HG03108 (cell line): ENCODE results near the gene ERFE.

ENCODE experiments used
- ATAC-seq: cut with Tn5 transposase; IDR thresholded peaks from one replicate; pipeline ENCODE4 v1.9.1; 2021; ENCODE audit warnings: moderate library complexity; ENCODE audit not compliant: unreplicated experiment

The ERFE gene

DNA sequence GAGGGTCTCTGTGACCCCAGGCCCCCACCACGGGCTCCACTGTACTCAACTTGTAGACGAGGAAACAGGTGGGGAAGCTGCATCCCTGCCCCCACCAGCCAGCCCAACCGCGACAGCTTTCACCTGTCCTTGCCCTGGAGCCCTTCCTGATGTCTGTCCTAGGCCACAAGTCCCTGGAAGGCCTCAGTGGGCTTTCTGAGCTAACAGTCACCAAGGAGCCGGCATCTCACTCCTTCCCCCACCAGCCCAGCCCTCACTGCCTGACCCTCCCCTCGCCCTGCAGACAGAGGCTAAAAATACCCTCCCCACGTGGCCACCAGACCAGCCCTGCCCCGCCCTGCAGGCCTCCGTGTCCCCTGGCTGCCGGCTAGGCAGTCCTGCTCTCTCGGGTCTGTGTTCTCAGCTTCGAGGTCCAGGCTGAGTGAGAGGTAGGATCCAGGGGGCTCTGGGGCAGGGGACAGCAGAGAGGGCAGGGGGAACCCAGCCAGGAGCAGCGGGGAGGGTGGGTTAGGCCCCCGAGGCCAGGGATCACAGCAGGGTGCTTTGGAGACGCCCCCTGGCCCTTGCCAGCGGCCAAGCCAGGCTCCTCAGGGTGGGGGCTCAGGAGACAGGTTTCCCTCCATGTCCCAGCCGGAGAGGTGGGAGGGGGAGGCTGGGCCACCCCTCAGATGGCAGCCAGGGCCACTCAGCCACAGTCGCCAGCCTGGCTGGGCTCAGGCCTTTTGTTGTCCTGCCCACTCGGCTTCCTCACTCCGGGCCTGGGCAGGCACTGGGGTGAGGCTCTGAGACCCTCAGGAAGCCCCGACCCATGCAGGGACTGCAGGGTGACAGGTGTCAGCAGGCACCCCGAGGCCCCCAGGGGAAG is 20.2 kb upstream of the ERFE start, which contains the start of gene KLHL30:
TSS of gene KLHL30 (plus strand) at position 338 of the 865 bp plus-strand sequence. CDS start 2,087 bp downstream, outside the sequence.
- no peak for ATAC-seq

DNA sequence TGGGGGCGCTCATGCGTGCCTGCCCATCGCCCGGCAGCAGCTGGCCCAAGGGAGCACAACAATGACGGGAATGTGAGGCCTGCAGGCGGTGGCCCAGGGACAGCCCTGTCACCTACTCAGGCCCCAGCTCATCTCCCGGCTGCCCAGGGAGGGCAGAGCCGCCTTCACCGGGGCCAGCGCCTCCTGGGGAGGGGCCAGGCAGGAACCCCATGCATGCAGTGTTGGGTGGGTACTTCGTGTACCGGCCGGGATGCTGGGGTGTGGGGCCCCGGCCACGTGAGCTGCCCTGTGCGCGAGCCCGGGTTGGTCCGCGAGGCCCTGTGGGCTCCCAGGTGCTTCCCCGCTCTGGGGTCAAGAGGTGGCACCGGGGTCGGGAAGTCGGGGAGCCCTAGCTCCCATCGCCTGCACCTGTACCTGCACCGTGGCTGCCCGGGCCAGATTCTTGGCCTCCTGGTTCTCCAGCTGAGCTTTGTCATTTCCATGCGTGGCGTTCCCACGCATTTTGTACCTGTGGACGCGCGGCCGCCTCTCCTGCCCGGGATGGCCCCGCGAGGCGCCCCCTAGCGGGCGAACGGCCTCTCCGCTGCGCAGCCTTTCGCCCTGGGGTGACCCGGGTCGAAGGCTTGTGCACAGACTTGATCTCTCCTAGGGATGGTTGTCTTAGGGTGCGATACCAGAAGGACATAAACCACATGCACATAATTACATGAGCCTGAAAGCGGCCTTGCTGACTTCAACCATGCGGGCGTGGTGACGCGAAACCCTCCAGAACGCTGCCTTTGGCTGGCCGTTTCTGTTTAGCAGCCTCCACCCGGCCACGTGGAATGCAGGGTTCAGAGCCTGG is 19.4 kb upstream of the ERFE start:
- no peak for ATAC-seq

DNA sequence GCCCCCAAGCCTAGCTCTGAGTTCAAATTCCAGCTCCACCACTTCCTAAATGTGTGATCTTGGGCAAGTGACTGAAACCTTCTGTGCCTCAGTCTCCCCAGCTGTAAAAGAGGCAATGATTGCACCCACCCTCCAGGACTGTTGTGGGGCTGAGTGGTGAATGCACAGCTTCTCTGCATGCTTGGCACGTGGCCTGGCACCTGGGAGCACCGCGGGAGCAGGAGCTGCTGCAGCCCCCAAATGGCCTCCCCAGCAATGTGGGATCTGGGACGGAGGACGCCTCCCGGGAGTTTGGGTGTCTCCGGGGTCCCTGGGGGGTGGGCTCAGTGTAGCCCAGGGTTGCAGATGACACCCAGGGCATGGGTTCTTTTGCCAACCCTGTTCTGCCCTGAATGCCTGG is 18.7 kb upstream of the ERFE start:
- ATAC-seq: no peak

DNA sequence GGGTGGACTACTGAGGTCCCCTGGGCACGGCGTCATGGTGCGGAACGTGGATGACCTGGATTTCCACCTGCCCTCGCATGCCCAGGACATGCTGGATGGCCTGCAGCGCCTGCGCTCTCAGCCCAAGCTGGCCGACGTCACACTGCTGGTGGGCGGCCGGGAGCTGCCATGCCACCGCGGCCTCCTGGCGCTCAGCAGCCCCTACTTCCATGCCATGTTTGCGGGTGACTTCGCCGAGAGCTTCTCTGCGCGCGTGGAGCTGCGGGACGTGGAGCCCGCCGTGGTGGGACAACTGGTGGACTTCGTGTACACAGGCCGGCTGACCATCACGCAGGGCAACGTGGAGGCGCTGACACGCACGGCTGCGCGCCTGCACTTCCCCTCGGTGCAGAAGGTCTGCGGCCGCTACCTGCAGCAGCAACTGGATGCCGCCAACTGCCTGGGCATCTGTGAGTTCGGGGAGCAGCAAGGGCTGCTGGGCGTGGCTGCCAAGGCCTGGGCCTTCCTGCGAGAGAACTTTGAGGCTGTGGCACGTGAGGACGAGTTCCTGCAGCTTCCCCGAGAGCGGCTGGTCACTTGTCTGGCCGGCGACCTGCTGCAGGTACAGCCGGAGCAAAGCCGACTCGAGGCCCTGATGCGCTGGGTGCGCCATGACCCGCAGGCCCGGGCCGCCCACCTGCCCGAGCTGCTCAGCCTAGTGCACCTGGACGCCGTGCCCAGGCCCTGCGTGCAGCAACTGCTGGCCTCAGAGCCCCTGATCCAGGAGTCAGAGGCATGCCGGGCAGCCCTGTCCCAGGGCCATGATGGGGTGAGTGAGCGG is 17.8 kb upstream of the ERFE start:
- ATAC-seq: no peak

DNA sequence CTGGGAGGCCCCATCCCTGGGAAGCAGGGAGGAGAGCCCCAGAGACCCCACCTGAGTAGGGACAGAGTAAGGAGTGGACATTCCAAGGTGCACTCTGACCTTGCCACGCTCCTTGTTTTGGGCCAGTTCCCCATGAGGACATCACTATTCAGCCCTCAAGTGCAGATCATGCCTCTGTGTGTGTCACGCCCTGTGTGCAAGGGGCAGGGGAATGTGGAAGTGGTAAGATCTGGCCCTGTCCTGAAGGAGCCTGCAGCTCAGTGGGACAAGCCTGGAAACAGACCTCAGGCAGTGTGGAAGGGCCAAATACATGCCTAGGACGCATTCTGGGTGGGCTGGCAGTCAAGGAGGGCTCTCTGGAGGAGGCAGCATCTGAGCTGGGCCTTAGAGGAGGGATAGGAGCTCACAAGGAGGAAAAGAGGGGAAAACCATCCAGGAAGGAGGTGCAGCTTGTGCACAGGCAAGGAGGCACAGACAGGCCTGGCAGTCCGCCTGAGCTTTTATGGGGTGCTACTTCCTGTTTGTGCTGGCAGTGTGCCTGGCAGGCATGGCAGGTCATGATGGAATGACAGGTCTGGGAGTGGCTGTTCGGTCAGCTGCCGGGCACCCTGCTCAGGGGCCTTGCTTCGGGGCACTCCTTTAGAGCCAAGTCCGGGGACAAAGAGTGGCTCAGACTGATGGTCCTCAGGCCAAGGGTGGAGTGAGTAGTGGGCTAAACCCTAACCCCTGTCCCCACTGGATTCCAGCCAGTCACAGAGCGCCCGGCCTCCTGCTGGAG is 17.0 kb upstream of the ERFE start:
- ATAC-seq: no peak

DNA sequence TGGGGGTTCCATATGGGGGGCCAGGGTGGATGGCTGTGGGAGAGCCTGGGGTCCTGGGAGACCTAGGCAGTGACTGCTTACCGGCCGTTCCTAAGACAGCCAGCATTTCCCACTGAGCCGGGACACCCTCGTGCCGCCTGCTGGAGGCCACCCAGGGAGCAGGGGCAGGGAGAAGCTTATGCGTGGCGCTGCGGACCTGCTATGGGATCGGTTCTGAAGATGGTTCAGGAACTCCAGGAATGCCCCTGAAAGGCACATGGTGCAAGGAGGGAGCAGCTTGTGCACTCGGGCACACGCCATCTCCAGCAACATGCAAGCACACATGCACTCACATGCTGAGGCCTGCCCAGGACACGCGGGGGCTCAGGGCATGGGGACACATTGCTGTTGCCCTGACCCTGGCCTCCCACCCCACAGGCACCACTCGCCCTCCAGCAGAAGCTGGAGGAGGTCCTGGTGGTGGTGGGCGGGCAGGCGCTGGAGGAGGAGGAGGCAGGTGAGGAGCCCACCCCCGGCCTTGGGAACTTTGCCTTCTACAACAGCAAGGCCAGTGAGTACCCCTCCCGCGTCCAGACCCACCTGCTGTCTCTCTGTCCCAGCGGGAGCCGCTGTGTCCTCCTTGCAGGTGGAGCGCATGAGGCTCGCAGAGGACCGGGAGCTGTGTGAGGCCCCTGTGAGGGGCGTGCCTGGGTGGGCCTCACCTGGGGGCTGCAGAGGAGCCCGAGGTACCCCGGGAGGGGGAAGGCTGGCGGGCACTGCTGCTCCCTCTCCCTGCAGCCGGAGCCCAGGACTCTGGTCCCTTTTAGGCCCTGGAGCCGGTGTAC is 16.2 kb upstream of the ERFE start:
- ATAC-seq: no peak

DNA sequence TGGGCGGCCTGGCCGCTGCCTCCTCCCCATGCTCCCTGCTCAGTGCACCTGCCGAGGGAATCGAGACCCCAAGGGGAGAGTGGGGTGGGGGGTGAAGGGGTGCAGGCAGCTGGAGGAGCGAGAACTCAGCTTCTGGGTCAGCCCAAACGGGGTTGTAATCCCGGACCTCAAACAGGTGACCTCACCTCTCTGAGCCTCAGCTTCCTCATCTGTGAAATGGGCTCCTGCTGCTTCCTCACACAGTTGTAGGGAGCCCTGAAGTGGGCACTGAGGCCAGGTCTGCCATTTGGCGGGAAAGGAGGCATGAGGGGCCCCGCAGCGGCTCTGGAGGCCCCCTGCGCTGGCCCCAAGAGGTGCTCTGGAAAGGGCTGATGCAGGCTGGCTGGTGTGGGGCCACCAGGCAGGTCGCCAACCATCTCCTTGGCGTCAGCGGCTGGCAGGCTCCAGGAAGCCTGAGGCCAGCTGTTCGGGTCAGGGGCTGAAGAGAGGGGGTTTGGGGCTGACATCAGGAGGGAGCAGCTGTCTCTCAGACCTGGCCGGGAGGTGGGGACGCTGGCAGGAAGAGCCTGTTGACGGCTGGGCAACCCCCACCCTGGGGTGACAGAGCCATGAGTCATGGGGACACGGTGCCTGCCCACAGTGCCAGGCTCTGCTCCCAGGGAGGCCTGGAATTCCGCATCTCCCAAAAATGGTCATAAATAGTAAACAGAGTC is 15.4 kb upstream of the ERFE start:
- no peak for ATAC-seq

DNA sequence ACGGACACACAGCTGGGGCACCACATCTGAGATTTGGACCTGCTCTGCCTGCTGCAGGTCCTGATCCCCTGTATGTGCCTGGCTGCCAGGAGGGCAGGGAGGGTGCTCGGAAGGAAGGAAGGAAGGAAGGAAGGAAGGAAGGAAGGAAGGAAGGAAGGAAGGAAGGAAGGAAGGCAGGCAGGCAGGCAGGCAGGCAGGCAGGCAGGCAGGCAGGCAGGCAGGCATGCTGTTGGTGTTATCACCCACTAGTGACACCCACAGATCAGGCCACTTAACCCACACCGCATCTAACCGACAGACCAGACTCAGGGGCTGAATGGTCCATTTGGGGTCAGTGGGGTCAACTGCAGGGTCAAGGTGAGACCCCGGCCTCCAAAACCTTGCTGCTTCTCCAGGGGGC is 14.5 kb upstream of the ERFE start:
- no peak for ATAC-seq

DNA sequence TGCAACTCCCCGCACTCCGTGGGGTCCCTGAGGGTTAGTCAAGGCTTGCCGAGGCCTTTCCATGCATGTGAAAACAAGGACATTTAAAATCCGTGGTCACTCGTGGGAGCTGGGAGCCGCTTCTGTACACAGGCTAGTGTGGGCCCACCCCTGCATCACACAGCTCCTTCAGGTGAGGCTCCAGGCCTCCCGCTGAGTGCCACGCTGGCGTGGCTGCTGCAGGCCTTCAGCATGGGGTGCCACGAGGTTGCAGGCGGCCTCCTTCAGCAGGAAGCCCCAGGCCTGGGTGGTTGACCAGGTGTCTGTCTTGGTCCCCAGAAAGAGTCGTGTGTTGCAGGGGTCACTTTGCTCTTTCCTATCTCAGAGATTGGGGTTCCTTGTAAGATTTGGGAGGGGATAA is 13.7 kb upstream of the ERFE start:
- no peak for ATAC-seq

DNA sequence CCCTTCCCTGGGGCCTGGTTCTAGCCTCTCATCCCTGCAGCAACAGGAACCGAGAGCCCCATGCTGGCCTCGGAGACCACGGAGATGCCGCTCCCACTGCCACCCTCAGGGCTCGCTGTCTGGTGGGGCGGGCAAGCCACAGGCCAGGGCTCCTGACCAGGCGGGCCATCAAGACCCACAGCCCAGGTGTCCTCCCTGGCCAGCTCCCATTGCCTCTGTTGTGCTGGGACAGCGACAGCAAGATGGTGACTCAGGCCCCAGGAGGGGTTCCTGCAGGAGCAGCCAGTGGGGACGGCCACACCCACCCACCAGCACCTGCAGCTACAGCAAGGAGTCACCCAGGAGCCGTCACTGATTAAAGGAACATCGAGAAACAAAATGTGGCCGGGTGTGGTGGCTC is 12.9 kb upstream of the ERFE start:
- ATAC-seq: no peak

DNA sequence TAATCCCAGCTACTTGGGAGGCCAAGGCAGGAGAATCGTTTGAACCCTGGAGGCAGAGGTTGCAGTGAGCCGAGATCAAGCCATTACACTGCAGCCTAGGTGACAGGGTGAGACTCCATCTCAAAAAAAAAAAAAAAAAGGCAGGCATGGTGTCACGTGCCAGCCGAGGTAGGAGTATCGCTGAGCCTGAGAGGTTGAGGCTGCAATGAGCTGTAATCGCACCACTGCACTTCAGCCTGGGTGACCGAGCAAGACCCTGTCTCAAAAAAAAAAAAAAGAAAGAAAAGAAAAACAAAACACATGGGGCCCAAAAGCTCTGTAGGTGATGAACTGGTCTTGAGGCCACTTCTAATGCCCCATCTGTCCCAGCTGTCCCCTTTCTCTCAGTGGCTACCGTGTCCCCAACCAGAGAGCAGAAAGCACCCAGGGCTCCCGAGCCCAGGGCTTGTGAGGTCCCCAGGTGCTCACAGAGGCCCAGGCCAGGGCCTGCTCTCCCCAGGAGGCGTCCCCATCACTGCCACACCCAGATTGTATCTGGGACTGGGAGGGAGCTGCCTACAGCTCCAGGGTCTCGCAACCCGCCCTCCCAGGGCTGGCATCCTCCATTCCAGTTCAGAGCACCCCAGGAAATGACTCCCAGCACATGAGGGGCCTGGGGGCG is 11.8 kb upstream of the ERFE start:
- ATAC-seq: no peak

DNA sequence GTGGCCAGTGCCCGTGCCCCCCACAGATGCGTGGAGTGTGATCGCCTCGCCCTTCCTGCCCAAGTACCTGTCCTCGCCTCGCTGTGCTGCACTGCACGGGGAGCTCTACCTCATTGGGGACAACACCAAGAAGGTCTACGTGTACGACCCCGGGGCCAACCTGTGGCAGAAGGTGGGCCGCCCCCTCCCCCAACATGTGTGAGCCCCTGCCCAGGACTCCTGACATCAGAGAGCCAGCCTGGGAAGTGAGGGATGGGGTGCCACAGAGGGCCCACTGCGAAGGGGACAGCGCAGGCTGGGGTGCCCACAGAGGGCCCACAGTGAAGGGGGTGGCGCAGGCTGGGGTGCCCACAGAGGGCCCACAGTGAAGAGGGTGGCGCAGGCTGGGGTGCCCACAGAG is 9.8 kb upstream of the ERFE start:
- no peak for ATAC-seq

DNA sequence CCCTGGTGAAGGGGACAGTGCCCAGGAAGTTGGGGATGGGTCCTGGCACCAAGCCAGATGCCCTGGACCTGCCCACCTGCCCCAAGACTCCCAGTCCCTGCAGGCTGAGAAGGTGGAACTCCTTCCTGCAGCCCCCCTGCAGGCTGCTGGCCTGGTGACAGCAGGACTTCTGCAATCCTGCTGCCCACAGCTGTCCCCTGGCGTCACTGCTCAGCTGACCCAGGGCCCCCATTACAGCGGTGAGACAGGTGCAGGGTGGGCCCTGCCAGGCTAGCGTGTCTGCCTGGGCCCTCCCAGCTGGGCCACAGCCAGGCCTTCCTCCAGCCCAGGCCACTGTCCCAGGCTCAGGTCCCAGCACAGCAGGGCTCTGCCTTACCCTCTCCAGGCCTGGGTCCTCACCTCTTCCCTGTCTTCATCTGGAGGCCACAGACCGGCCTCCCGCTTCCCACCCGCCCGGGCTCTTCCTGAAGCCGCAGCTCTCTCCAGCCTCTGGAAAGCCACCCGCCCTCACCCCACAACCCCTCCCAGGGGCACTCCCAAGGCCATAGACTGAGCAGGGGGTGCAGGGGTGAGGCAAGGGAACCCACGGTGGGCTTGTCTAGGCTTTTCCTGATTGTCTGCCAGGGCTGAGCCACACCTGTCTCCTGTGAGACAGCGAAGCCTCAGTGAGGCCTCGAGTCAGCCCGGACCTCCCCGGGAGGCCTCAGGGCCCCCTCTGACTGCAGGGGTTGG is 8.8 kb upstream of the ERFE start:
- ATAC-seq: no peak

DNA sequence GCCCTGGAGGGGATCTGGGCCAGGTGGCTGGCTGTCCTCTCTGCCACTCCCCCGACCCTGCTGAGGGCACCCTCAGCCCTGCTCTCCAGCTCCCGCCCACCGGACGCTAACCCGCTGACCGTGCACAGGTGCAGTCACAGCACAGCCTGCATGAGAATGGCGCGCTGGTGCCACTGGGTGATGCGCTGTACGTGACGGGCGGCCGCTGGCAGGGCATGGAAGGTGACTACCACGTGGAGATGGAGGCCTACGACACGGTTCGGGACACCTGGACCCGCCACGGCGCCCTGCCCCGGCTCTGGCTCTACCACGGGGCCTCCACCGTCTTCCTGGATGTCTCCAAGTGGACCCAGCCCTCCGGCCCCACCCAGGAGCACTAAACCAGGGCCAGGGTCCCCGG is 8.1 kb upstream of the ERFE start:
- no peak for ATAC-seq

DNA sequence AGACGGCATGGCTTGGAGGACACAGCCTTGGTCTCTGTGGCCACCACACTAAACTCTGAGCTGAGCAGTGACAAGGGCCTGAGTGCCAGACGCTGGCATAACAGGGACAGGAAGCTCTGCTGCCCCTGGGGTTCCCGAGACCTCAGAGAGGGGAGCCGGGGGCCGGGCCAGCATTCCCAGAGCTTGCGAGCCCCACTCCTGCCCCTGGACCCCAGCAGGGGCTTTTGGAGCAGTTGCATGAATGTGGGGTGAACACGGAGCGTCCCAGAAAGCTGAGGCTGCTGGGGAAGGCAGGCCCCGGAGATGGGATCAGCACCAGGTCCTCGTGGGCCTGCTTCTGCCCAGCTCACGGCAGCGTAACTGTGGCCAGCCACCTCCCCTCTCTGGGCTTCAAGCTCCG is 7.6 kb upstream of the ERFE start:
- no peak for ATAC-seq

DNA sequence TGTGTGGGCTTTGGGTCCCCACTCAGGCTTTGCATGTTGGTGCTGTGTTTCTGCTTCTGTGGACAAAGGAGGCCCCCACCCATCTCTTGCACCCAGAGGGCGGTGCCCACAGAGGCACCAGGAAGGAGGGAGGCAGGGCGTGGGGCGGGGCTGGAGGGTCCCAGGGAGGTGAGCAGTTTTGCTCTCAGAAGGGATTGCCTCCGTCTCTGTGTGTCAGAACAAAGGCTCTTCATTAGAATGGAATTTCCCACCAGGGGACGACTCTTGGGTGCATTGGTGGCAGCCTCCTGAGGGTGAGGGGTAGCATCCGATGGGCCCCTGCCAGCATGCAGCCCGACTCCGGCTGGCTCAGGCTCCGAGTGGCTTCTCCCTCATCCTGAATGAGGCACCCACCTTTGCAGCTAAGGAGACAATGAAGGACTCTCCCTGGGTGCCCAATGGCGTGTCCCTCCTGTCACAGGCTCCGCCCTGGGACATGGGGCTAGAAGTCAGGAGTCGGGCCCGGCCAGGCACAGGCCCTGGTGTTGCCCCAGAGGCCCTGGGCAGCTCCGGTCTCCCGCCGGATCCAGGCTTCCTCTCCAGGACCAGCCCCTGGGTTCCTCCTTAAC is 7.0 kb upstream of the ERFE start:
- no peak for ATAC-seq
